Measurements from ENCODE around the gene PLA2G12B.

- TF ChIP-seq ZNF302 (CRISPR knock-in tag; IDR thresholded peaks at IDR 0.05) (no peak), CTCF (IDR thresholded peaks at IDR 0.05) (no peak), CBX2 (IDR thresholded peaks at IDR 0.05; ENCODE audit: borderline replicate concordance, low read depth) (no peak), CEBPB (IDR thresholded peaks at IDR 0.05) (no peak), EP300 (IDR thresholded peaks at IDR 0.05) (no peak), RNF2 (IDR thresholded peaks at IDR 0.05; ENCODE audit: borderline replicate concordance, low read depth) (no peak)
These were observed 49.2 kb upstream of the PLA2G12B start for GRCh38 chr10:73003822-73004221.

Measured in A549 (cell line).